Measurements from ENCODE around the gene RELCH. TPM values are rescaled to one million over a fixed set of nuclear protein-coding genes. Genes with fewer than 3 reads are reported as not detected.

Gene RELCH
- total and polyA plus RNA-seq, 2 of the 13 experiments (the other 11 are each of a cell fraction or from before 2014, with no cell fraction given) = 5.6 to 31.7 TPM

- in situ Hi-C loops (cut with HindIII; ENCODE audit: extremely low pct_ligation_motif_present, low pct_unique_long_range_greater_than_20kb) (no loop called here), intact Hi-C loops (cut with micrococcal nuclease; ENCODE audit: unreplicated experiment) (no loop called here)
- ChIA-PET POLR2A (no interaction called here), CTCF (ENCODE audit: low intra/inter-chr PET ratio, low total read pairs) (no interaction called here)
- FAIRE-seq (no peak), DNase-seq (ENCODE audit: low spot score) (no peak), ATAC-seq (no peak)
- no peak overlapping the region for H3K4me2 ChIP-seq (ENCODE audit: low read depth, low read length)
- TF ChIP-seq ZSCAN21 (CRISPR knock-in tag; IDR thresholded peaks at IDR 0.05; ENCODE audit: borderline replicate concordance) (no peak), KLF9 (CRISPR knock-in tag; IDR thresholded peaks at IDR 0.05; ENCODE audit: low read depth) (no peak), HOXA7 (CRISPR knock-in tag; IDR thresholded peaks at IDR 0.05) (no peak), FOXM1 (CRISPR knock-in tag; IDR thresholded peaks at IDR 0.05) (no peak), FOXC1 (CRISPR knock-in tag; IDR thresholded peaks at IDR 0.05; ENCODE audit: borderline replicate concordance) (no peak), AHR (CRISPR knock-in tag; IDR thresholded peaks at IDR 0.05) (no peak), ZNF792 (CRISPR knock-in tag; IDR thresholded peaks at IDR 0.05) (no peak), ZNF780A (CRISPR knock-in tag; IDR thresholded peaks at IDR 0.05) (no peak), ZNF30 (CRISPR knock-in tag; IDR thresholded peaks at IDR 0.05) (no peak), TEAD3 (CRISPR knock-in tag; optimal IDR thresholded peaks at IDR 0.05; ENCODE audit: borderline replicate concordance) (no peak), ZNF879 (CRISPR knock-in tag; IDR thresholded peaks at IDR 0.05) (no peak), ZNF629 (CRISPR knock-in tag; conservative IDR thresholded peaks at IDR 0.05) (no peak), HOXA5 (CRISPR knock-in tag; IDR thresholded peaks at IDR 0.05) (no peak), SMARCE1 (IDR thresholded peaks at IDR 0.05; ENCODE audit: borderline replicate concordance) (no peak), ZNF256 (CRISPR knock-in tag; conservative IDR thresholded peaks at IDR 0.05) (no peak), SOX13 (IDR thresholded peaks at IDR 0.05) (no peak), SOX13 (CRISPR knock-in tag; conservative IDR thresholded peaks at IDR 0.05 in 1 of 2, IDR thresholded peaks at IDR 0.05 in 1 of 2) (no peak)
- TF ChIP-seq, protein P1, sequence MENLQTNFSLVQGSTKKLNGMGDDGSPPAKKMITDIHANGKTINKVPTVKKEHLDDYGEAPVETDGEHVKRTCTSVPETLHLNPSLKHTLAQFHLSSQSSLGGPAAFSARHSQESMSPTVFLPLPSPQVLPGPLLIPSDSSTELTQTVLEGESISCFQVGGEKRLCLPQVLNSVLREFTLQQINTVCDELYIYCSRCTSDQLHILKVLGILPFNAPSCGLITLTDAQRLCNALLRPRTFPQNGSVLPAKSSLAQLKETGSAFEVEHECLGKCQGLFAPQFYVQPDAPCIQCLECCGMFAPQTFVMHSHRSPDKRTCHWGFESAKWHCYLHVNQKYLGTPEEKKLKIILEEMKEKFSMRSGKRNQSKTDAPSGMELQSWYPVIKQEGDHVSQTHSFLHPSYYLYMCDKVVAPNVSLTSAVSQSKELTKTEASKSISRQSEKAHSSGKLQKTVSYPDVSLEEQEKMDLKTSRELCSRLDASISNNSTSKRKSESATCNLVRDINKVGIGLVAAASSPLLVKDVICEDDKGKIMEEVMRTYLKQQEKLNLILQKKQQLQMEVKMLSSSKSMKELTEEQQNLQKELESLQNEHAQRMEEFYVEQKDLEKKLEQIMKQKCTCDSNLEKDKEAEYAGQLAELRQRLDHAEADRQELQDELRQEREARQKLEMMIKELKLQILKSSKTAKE (CRISPR knock-in tag; IDR thresholded peaks at IDR 0.05; ENCODE audit: borderline replicate concordance) = no peak
- TF ChIP-seq, protein P2, sequence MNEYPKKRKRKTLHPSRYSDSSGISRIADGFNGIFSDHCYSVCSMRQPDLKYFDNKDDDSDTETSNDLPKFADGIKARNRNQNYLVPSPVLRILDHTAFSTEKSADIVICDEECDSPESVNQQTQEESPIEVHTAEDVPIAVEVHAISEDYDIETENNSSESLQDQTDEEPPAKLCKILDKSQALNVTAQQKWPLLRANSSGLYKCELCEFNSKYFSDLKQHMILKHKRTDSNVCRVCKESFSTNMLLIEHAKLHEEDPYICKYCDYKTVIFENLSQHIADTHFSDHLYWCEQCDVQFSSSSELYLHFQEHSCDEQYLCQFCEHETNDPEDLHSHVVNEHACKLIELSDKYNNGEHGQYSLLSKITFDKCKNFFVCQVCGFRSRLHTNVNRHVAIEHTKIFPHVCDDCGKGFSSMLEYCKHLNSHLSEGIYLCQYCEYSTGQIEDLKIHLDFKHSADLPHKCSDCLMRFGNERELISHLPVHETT (CRISPR knock-in tag; conservative IDR thresholded peaks at IDR 0.05) = no peak
- H3K27ac ChIP-seq (ENCODE audit: extremely low read length, insufficient read depth, low read length) = no peak overlapping the region
- no peaks in the 10 kb centered on the region for H3K9me3 ChIP-seq (ENCODE audit: low read length)
- H3K36me3 ChIP-seq (replicated peaks in 1 of 2; ENCODE audit: control insufficient read depth in 1 of 2, insufficient read depth in 2 of 2, low read length in 2 of 2) = peaks cover 0 to 10% of the 10 kb centered on the region in 2 experiments; a peak in 3 of 5 replicates
- BruUV-seq (replicated peaks) = no TSS peak
- no peak overlapping the region for H3K4me3 ChIP-seq (replicated peaks in 1 of 3; ENCODE audit: insufficient read depth in 1 of 3, low read depth in 2 of 3, low read length in 3 of 3)
- WGBS (ENCODE audit: low lambda C conversion rate) = 90% methylated on average over 2 of the region's 2 CpGs
- peaks cover 32% of the 10 kb centered on the region for H3K4me1 ChIP-seq (ENCODE audit: insufficient read depth, low read length)
- no peaks in the 10 kb centered on the region for H4K20me1 ChIP-seq (ENCODE audit: insufficient read depth, low read length)
- H3K9ac ChIP-seq (ENCODE audit: insufficient read depth, low read depth, low read length) = no peak overlapping the region
- no peak overlapping the region for H2AFZ ChIP-seq (ENCODE audit: low read length)
- H3K27me3 ChIP-seq (ENCODE audit: control insufficient read depth in 1 of 2, insufficient read depth in 2 of 2, low read length in 2 of 2) = no peaks in the 10 kb centered on the region
- no peaks in the 10 kb centered on the region for H3K79me2 ChIP-seq (ENCODE audit: insufficient read depth, low read length)
These were observed 102.0 kb downstream of the RELCH start for GRCh38 chr18:62289047-62289446.
